Liver (tissue), 9 donors: ENCODE data around the gene CHRM1. TPM values are rescaled to one million over a fixed set of nuclear protein-coding genes. Genes with fewer than 3 reads are reported as not detected.

ENCODE experiments used
- DNase-seq: peaks from one replicate; pipeline ENCODE4 v3.0.0-alpha.2; 2017; ENCODE audit warnings: low spot score
- H3K27ac ChIP-seq, 2 donors: one replicate each; pipeline ENCODE4 v1.7.0; 2013; ENCODE audit warnings: inconsistent platforms in 2 of 2, low read length in 2 of 2, control low read depth in 1 of 2, low read depth in 1 of 2, mild to moderate bottlenecking in 1 of 2
- H3K27me3 ChIP-seq, 4 donors: one replicate each; pipeline versions ENCODE4 v1.6.1 to v1.7.0; 2013; ENCODE audit warnings: low read length in 3 of 4, inconsistent platforms in 1 of 4, mild to moderate bottlenecking in 1 of 4, moderate library complexity in 1 of 4; ENCODE audit not compliant: control insufficient read depth in 4 of 4, insufficient read depth in 4 of 4
- H3K36me3 ChIP-seq, 4 donors: one replicate each; pipeline versions ENCODE4 v1.6.1 to v1.7.0; 2013; ENCODE audit warnings: low read length in 3 of 4, mild to moderate bottlenecking in 3 of 4, low read depth in 1 of 4, moderate library complexity in 1 of 4; ENCODE audit not compliant: control insufficient read depth in 4 of 4, insufficient read depth in 3 of 4
- H3K4me1 ChIP-seq, 4 donors: one replicate each; pipeline versions ENCODE4 v1.6.1 to v1.7.0; 2013; ENCODE audit warnings: low read length in 3 of 4, mild to moderate bottlenecking in 3 of 4, moderate library complexity in 1 of 4; ENCODE audit not compliant: control insufficient read depth in 4 of 4, insufficient read depth in 4 of 4
- H3K4me3 ChIP-seq, 3 donors: one replicate each; pipeline versions ENCODE4 v1.6.1 to v1.7.0; 2013; ENCODE audit warnings: low read length in 3 of 3, control low read depth in 1 of 3, low read depth in 1 of 3, mild to moderate bottlenecking in 1 of 3
- H3K9ac ChIP-seq, 2 donors: one replicate each; pipeline ENCODE4 v1.7.0; 2013; ENCODE audit warnings: low read length in 2 of 2, mild to moderate bottlenecking in 2 of 2, moderate library complexity in 2 of 2, control low read depth in 1 of 2, low read depth in 1 of 2
- H3K9me3 ChIP-seq, 4 donors: one replicate each; pipeline versions ENCODE4 v1.6.1 to v1.7.0; 2013; ENCODE audit warnings: low read length in 3 of 4; ENCODE audit not compliant: control insufficient read depth in 4 of 4
- CTCF ChIP-seq: fragments of 150-350 bp; IDR thresholded peaks from 2 replicates; pipeline ENCODE4 v1.5.1; 2017; ENCODE audit warnings: improper control_type of control experiment, low read depth, low read length; ENCODE audit not compliant: missing input control
- FOXA1 ChIP-seq: IDR thresholded peaks from 2 replicates; pipeline ENCODE4 v1.6.1; 2016; ENCODE audit warnings: antibody characterized with exemption
- FOXA2 ChIP-seq: IDR thresholded peaks from 2 replicates; pipeline ENCODE4 v1.6.1; 2016; ENCODE audit warnings: antibody characterized with exemption
- GABPA ChIP-seq, 2 donors: IDR thresholded peaks in 1 of 2; conservative IDR thresholded peaks in 1 of 2; 2 replicates each; pipeline ENCODE4 v1.6.1; 2016; ENCODE audit warnings: antibody characterized with exemption in 2 of 2, mild to moderate bottlenecking in 1 of 2, moderate library complexity in 1 of 2
- HNF4A ChIP-seq, 2 donors: conservative IDR thresholded peaks; 2 replicates each; pipeline ENCODE4 v1.6.1; 2016; ENCODE audit warnings: antibody characterized with exemption in 2 of 2, mild to moderate bottlenecking in 2 of 2
- HNF4G ChIP-seq: IDR thresholded peaks from 2 replicates; pipeline ENCODE4 v1.6.1; 2016; ENCODE audit warnings: antibody characterized with exemption
- JUND ChIP-seq, 2 donors: IDR thresholded peaks; 2 replicates each; pipeline ENCODE4 v1.6.1; 2016; ENCODE audit warnings: antibody characterized with exemption in 2 of 2
- MAX ChIP-seq: IDR thresholded peaks from 2 replicates; pipeline ENCODE4 v1.6.1; 2016; ENCODE audit warnings: antibody characterized with exemption
- NR2F2 ChIP-seq: IDR thresholded peaks from 2 replicates; pipeline ENCODE4 v1.6.1; 2016; ENCODE audit warnings: antibody characterized with exemption
- RAD21 ChIP-seq, 2 donors: IDR thresholded peaks; 2 replicates each; pipeline ENCODE4 v1.6.1; 2016; ENCODE audit warnings: antibody characterized with exemption in 2 of 2, mild to moderate bottlenecking in 2 of 2
- REST ChIP-seq: IDR thresholded peaks from 2 replicates; pipeline ENCODE4 v1.6.1; 2016; ENCODE audit warnings: antibody characterized with exemption, mild to moderate bottlenecking
- RXRA ChIP-seq, 2 donors: IDR thresholded peaks; 2 replicates each; pipeline ENCODE4 v1.6.1; 2017 to 2018; ENCODE audit warnings: antibody characterized with exemption in 2 of 2, mild to moderate bottlenecking in 1 of 2
- SP1 ChIP-seq: IDR thresholded peaks from 2 replicates; pipeline ENCODE4 v1.6.1; 2018; ENCODE audit warnings: antibody characterized with exemption, mild to moderate bottlenecking
- YY1 ChIP-seq: IDR thresholded peaks from 2 replicates; pipeline ENCODE4 v1.6.1; 2016; ENCODE audit warnings: antibody characterized with exemption, mild to moderate bottlenecking
- ZBTB33 ChIP-seq: IDR thresholded peaks from 2 replicates; pipeline ENCODE4 v1.6.1; 2016; ENCODE audit warnings: antibody characterized with exemption
- WGBS: extraction: QIAGEN DNeasy Blood & Tissue Kit; methylation state at CpG from one replicate; pipeline ENCODE4 v1.1.7; 2013; 5-methylcytosine and 5-hydroxymethylcytosine counted together
- polyA plus RNA-seq, 2 donors: library from polyadenylated mRNA; stranded (reverse) in 1 of 2; unstranded in 1 of 2; fragments of 200-250 nt in 1 of 2; fragments of >200 nt in 1 of 2; fragmentation: Nextera tagmentation in 1 of 2; extraction: Ambion mirVana in 1 of 2; gene quantifications; one replicate each; pipeline versions ENCODE4 v1.2.1 to v1.2.3, GENCODE V29; 2013 to 2015
- total RNA-seq, 2 donors: library from RNA; depleted of rRNA; stranded (reverse); fragments of >200 nt; gene quantifications; one replicate each; pipeline ENCODE4 v1.2.3, GENCODE V29; 2014
- donor health status: healthy.
- donor health status: healthy.
- donor health status: healthy.
- donor health status: healthy.
- donor health status: healthy.

The CHRM1 gene
- total and polyA plus RNA-seq, 4 donors = not detected

GRCh38 chr11:62926680-62927455 lies 5.7 kb upstream of the CHRM1 start (continued):
- no peak for TF ChIP-seq NR2F2
- no peak for TF ChIP-seq FOXA1
- TF ChIP-seq JUND (IDR thresholded peaks at IDR 0.05) = no peak
- TF ChIP-seq RAD21 (IDR thresholded peaks at IDR 0.05) = no peak
- no peak for TF ChIP-seq GABPA (IDR thresholded peaks at IDR 0.05 in 1 of 2, conservative IDR thresholded peaks at IDR 0.05 in 1 of 2)
- no peak for TF ChIP-seq ZBTB33

- Histone ChIP-seq H3K9ac (no peak overlapping the region), H3K27me3 (peaks cover 0 to 16% (median 7%) of the 10 kb centered on the region in 4 donors), H3K4me1 (peaks cover 6 to 21% (median 14%) of the 10 kb centered on the region in 4 donors), H3K4me3 (peak overlapping the region in 2 of 3 donors; percentile 11 to 39), H3K36me3 (no peaks in the 10 kb centered on the region), H3K27ac (no peak overlapping the region), H3K9me3 (no peaks in the 10 kb centered on the region)
- TF ChIP-seq JUND (IDR thresholded peaks at IDR 0.05) (no peak), ZBTB33 (no peak)
- no peak for DNase-seq
- 5% methylated on average over 71 of the region's 71 CpGs for WGBS
Measured at GRCh38 chr11:62925745-62926679, 4.8 kb upstream of the CHRM1 start.

- Histone ChIP-seq H3K27me3 (peaks cover 0 to 16% (median 7%) of the 10 kb centered on the region in 4 donors), H3K36me3 (no peaks in the 10 kb centered on the region), H3K4me1 (peaks cover 6 to 21% (median 14%) of the 10 kb centered on the region in 4 donors), H3K9me3 (no peaks in the 10 kb centered on the region), H3K9ac (no peak overlapping the region), H3K4me3 (no peak overlapping the region), H3K27ac (no peak overlapping the region)
- 29% methylated on average over 14 of the region's 14 CpGs for WGBS
- no peak for DNase-seq
- no peak for TF ChIP-seq FOXA1
- TF ChIP-seq MAX = no peak
- no peak for TF ChIP-seq CTCF
- no peak for TF ChIP-seq RAD21 (IDR thresholded peaks at IDR 0.05)
- no peak for TF ChIP-seq SP1
- TF ChIP-seq RXRA (IDR thresholded peaks at IDR 0.05) = no peak
- no peak for TF ChIP-seq REST
- no peak for TF ChIP-seq JUND (IDR thresholded peaks at IDR 0.05)
- TF ChIP-seq NR2F2 = no peak
- TF ChIP-seq FOXA2 = no peak
- no peak for TF ChIP-seq ZBTB33
- TF ChIP-seq HNF4A (conservative IDR thresholded peaks at IDR 0.05) = no peak
- no peak for TF ChIP-seq HNF4G
- no peak for TF ChIP-seq YY1
Measured at GRCh38 chr11:62925308-62925707, 4.1 kb upstream of the CHRM1 start.
